HG03139 (cell line): Measurements from ENCODE around the gene WDR74.
"Not testable (repeated sequence)": the region's sequence is repeated elsewhere in the genome, so short reads cannot be mapped to it uniquely, and the experiment has no call there.

ENCODE experiments used
- ATAC-seq: cut with Tn5 transposase; IDR thresholded peaks from one replicate; pipeline ENCODE4 v1.9.1; 2021; ENCODE audit not compliant: unreplicated experiment

The WDR74 gene

DNA sequence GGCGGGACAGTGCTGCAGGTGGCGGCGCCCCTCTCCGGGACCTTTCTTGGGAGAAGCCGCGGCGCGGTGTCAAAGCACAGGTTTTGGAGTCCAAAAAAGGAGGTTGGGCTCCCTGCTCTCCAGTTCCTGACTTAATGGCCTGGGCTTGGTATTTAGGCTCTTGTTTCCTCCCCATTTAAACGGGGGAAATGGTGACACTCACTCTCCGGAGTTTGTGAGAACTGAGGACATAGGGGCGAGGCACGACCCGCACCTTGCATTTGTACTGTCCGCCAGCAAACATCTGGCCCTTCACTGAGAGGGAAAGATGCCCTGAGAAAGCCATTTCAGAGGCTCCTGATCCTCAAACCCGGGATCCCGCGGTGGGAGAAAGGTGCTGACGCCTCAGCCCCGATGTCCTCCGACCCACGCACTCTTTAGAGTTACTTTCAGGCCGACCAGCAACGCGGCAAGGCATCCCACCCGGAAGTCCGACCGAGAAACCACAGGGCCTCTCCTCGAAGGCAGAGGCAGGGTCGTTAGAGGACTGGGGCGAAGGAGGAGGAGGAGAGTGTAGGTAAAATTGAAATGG, 2.9 kb upstream of the WDR74 start:
- ATAC-seq, result no peak

- ATAC-seq, result peak; percentile 49
These were observed 2.2 kb upstream of the WDR74 start for GRCh38 chr11:62841361-62842170.

DNA sequence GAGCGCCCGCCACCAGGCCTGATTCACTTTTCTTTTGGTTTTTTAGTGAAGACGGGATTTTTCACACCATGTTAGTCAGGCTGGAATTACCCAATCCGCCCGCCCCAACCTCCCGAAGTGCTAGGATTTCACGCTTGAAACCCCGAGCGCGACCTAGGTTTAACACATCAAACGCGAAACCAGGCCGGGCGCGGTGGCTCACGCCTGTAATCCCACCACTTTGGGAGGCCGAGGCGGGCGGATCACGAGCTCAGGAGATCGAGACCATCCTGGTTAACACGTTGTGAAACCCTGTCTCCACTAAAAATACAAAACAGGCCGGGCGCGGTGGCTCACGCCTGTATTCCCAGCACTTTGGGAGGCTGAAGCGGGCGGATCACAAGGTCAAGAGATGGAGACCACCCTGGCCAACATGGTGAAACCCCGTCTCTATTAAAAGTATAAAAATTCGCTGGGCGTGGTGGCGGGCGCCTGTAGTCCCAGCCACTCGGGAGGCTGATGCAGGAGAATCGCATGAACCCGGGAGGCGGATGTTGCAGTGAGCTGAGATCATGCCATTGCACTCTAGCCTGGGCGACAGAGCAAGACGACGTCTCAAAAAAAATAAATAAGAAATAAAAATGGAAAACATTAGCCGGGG, 1.5 kb upstream of the WDR74 start:
- ATAC-seq, result not testable (repeated sequence)

GRCh38 chr11:62835336-62835735, 4.1 kb downstream of the WDR74 start:
- no peak for ATAC-seq

GRCh38 chr11:62832336-62833234, 6.8 kb downstream of the WDR74 start, which contains the start of gene TEX54:
TEX54 (minus strand) TSS chr11:62832841.
- ATAC-seq, result no peak

GRCh38 chr11:62831520-62832335, 7.7 kb downstream of the WDR74 start, which contains the start of gene STX5:
STX5 (minus strand) TSS chr11:62832051; CDS start chr11:62831243, 808 bp downstream.
- ATAC-seq, result peak; percentile 81

GRCh38 chr11:62830904-62831519, 8.4 kb downstream of the WDR74 start:
- no peak for ATAC-seq

- not testable (repeated sequence) for ATAC-seq
These were observed 11.3 kb downstream of the WDR74 start for GRCh38 chr11:62828130-62828529.

GRCh38 chr11:62823677-62824076, 15.7 kb downstream of the WDR74 start:
- no peak for ATAC-seq

DNA sequence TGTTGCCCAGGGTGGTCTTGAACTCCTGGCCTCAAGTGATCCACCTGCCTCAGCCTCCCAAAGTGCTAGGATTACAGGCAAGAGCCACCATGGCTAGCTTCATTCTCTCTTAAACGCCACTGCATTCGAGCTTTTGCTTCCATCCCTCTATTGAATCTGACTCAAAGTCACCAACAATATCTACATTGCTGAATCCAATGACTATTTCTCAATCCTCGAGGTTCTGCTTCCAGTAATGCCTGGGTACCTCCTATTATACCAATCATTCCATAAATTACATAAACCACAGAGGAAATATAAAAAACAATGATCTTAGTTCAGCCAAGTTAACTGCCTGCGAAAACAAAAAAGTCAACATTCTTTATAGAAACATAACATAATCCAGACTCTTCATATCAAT, 22.3 kb downstream of the WDR74 start:
- no peak for ATAC-seq

GRCh38 chr11:62816557-62816956, 22.8 kb downstream of the WDR74 start:
- ATAC-seq, result no peak

- no peak for ATAC-seq
These were observed 27.7 kb downstream of the WDR74 start for GRCh38 chr11:62811659-62812058.

DNA sequence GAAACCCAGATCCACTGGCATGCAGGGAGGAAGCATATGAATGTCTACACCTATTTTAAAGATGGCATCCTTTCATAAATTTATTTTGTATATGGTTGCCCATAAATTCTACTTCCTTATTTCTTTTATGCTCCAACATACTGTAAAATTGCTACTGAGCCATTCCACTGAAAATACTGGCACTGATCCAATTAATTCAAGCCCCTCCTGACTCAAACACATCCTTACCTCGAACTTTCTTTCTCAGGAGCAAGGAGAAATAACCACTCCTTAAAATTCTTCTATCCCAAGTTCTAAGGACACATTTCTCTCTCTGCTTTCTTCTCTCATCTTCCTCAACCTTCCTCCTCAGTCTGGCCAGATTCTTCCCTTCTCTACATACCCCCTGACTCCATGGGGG, 28.6 kb downstream of the WDR74 start:
- ATAC-seq, result no peak

DNA sequence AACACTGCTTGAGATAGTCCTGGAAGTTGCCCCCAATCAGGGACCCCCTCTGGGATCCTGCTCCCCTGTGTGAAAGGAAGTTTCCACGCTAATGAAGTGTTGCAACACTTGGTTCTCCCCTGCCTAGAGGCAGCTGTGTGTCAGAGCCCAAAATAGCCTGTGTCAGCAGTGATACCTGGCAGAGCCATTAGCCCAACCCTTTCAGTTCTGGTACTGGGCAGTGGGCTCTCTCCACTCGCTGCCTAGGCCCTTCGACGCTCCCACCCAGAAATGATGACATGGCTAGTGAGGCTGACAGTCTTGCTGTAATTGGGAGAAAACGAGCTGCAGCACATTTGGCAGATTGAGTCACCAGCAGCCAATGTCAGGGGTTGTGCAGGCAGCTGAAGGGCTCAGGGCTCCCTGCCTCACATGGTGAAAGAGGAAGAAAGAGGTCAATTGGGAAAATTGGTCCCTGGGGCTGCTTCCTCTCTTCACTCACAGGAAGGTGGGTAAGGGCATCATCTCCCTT, 32.7 kb downstream of the WDR74 start:
- no peak for ATAC-seq

- no peak for ATAC-seq
These were observed 33.4 kb downstream of the WDR74 start for GRCh38 chr11:62805961-62806441.

DNA sequence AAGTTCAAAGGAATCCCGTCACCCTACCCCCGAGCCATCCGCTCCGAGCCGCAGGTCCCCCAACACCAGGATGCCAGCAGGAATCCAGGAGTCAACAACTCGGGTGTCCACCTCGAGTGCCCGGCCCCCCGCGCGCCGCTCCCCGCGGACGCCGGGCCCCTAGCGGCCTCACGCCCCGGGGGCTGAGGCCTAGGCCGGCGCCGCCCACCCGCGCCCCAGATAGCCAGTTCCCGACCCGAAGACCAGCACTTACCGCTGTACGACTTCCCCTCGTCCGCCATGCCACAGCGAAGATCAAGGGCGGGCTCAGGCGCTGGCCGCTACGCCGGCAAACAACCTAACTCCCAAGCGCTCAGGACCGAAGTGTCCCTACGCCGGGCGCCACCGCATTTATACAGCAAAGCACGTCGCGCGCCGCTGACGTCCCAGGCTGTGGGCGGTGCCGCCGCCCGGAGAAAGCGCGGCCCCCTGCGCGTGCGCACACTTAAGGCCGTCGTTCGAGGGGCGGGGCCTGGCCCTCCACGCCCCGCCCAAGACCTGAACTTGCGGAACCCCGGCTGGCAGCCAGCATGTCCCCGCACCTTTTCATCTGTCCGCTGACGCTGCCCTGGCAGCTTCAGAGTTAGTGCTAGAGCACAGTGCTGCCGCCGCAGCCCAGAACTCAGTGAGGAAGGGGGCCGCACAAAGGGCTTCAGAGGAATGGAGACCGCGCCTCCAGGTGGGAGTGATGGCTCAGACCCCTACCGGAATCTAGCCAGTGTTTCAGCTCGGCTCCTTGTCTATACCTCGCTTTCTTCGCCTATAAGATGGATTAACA, 34.1 kb downstream of the WDR74 start, which contains the start of gene NXF1:
TSS of gene NXF1 (minus strand) at position 365 of the 817 bp plus-strand sequence. CDS start at position 281, 84 bp downstream.
- peak; percentile 78 for ATAC-seq

- ATAC-seq, result peak; percentile 10
These were observed 34.9 kb downstream of the WDR74 start for GRCh38 chr11:62804310-62805075.

DNA sequence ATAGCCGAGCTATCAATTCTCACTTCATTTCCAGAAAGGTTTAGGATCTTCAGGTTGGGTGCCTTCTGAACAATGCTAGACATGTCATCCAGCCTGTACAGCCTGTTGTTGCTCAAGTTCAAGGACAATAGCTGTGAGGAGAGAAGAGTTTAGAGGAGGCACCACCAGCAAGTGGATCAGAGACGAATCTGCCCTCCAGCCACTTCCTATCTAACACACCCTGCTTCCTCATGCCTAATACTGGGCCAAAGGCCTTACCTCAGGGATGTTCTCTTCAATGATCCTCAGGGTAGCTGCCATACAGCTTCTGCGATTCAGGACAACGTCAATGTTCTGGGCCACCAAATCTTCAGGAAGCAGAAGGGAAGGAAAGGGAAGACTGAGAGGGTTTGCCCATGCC, 38.3 kb downstream of the WDR74 start:
- ATAC-seq, result no peak
